ENCODE data around the gene AJM1. TPM values are rescaled to one million over a fixed set of nuclear protein-coding genes. Genes with fewer than 3 reads are reported as not detected.

The AJM1 gene
- total RNA-seq, 2 experiments from 2014 or later: 2.4 to 5.1 TPM

GRCh38 chr9:136875155-136875554, 32.9 kb downstream of the AJM1 start:
- ChIA-PET POLR2A (no interaction called here), CTCF (ENCODE audit: unreplicated experiment) (no interaction called here)
- H3K4me2 ChIP-seq (ENCODE audit: low read length): no peak overlapping the region
- H2AFZ ChIP-seq (ENCODE audit: low read length): no peak overlapping the region
- no peaks in the 10 kb centered on the region for H3K36me3 ChIP-seq (ENCODE audit: insufficient read depth, low read length)
- no peaks in the 10 kb centered on the region for H3K9me2 ChIP-seq (ENCODE audit: insufficient read depth, low read length)
- intact Hi-C loops (cut with micrococcal nuclease; ENCODE audit: unreplicated experiment): no loop called here
- no TSS peak for BruUV-seq (replicated peaks)
- H3K79me2 ChIP-seq (ENCODE audit: insufficient read depth, low read depth, low read length): no peaks in the 10 kb centered on the region
- H3K4me1 ChIP-seq (ENCODE audit: insufficient read depth, low read length, poor library complexity, severe bottlenecking): no peaks in the 10 kb centered on the region
- H3K4me3 ChIP-seq (ENCODE audit: low read depth, low read length, poor library complexity, severe bottlenecking): no peak overlapping the region
- TF ChIP-seq EZH2phosphoT487 (IDR thresholded peaks at IDR 0.05; ENCODE audit: borderline replicate concordance, low read depth, low read length): no peak
- TF ChIP-seq, protein P1, sequence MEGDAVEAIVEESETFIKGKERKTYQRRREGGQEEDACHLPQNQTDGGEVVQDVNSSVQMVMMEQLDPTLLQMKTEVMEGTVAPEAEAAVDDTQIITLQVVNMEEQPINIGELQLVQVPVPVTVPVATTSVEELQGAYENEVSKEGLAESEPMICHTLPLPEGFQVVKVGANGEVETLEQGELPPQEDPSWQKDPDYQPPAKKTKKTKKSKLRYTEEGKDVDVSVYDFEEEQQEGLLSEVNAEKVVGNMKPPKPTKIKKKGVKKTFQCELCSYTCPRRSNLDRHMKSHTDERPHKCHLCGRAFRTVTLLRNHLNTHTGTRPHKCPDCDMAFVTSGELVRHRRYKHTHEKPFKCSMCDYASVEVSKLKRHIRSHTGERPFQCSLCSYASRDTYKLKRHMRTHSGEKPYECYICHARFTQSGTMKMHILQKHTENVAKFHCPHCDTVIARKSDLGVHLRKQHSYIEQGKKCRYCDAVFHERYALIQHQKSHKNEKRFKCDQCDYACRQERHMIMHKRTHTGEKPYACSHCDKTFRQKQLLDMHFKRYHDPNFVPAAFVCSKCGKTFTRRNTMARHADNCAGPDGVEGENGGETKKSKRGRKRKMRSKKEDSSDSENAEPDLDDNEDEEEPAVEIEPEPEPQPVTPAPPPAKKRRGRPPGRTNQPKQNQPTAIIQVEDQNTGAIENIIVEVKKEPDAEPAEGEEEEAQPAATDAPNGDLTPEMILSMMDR (conservative IDR thresholded peaks at IDR 0.05; ENCODE audit: low read length): no peak
- H3K9me3 ChIP-seq (ENCODE audit: low read length): peaks cover 19% of the 10 kb centered on the region
- DNase-seq (ENCODE audit: low spot score): no peak
- no peaks in the 10 kb centered on the region for H4K20me1 ChIP-seq (ENCODE audit: insufficient read depth, low read length)
- H3K27ac ChIP-seq (ENCODE audit: low read depth, low read length, poor library complexity, severe bottlenecking): no peak overlapping the region

GRCh38 chr9:136876476-136876875, 34.2 kb downstream of the AJM1 start:
- Histone ChIP-seq H3K9me2 (ENCODE audit: insufficient read depth, low read length) (no peaks in the 10 kb centered on the region), H2AFZ (ENCODE audit: low read length) (no peak overlapping the region), H3K79me2 (ENCODE audit: insufficient read depth, low read depth, low read length) (no peaks in the 10 kb centered on the region), H3K4me3 (ENCODE audit: low read depth, low read length, poor library complexity, severe bottlenecking) (no peak overlapping the region), H3K9me3 (ENCODE audit: low read length) (peaks cover 14% of the 10 kb centered on the region), H3K4me1 (ENCODE audit: insufficient read depth, low read length, poor library complexity, severe bottlenecking) (no peaks in the 10 kb centered on the region), H4K20me1 (ENCODE audit: insufficient read depth, low read length) (no peaks in the 10 kb centered on the region), H3K36me3 (ENCODE audit: insufficient read depth, low read length) (no peaks in the 10 kb centered on the region), H3K27ac (ENCODE audit: low read depth, low read length, poor library complexity, severe bottlenecking) (no peak overlapping the region), H3K4me2 (ENCODE audit: low read length) (no peak overlapping the region)
- CTCF ChIA-PET (ENCODE audit: unreplicated experiment): no interaction called here
- BruUV-seq (replicated peaks): no TSS peak
- DNase-seq (ENCODE audit: low spot score): no peak
- TF ChIP-seq, protein P1 (conservative IDR thresholded peaks at IDR 0.05; ENCODE audit: low read length): no peak
- TF ChIP-seq EZH2phosphoT487 (IDR thresholded peaks at IDR 0.05; ENCODE audit: borderline replicate concordance, low read depth, low read length): no peak
- intact Hi-C loops (cut with micrococcal nuclease; ENCODE audit: unreplicated experiment): no loop called here
- POLR2A ChIA-PET: interaction anchor here (0.7 kb wide), 1 partner anchor 13 kb away, joined by 3 read pairs; no protein-coding TSS in a partner anchor

DNA sequence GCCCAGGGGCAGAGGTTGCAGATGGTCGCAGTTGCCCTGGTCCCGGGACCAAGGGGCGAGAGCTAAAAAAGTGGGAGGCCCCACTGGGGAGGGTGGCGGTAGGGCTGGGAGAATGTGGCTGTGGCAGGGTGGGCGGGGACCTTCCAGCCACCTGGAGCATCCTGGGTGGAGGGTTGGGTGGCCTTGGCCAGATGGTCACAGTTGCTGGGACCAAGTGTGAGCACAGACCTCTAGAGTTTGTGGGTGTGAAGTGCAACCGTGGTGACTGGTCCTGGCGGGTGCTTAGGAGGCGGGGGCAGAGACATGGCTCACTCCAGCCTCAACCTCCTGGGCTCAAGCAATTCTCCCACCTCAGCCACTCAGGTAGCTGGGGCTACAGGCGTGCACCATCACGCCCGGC, 38.4 kb downstream of the AJM1 start:
- no peak for DNase-seq (ENCODE audit: low spot score)
- no peaks in the 10 kb centered on the region for H3K79me2 ChIP-seq (ENCODE audit: insufficient read depth, low read depth, low read length)
- POLR2A ChIA-PET: interaction anchor here (0.6 kb wide), 1 partner anchor 52 kb away, joined by 3 read pairs; no protein-coding TSS in a partner anchor
- no peak overlapping the region for H3K4me3 ChIP-seq (ENCODE audit: low read depth, low read length, poor library complexity, severe bottlenecking)
- BruUV-seq (replicated peaks): no TSS peak
- TF ChIP-seq, protein P1 (conservative IDR thresholded peaks at IDR 0.05; ENCODE audit: low read length): no peak
- no peak for TF ChIP-seq EZH2phosphoT487 (IDR thresholded peaks at IDR 0.05; ENCODE audit: borderline replicate concordance, low read depth, low read length)
- no peaks in the 10 kb centered on the region for H3K9me2 ChIP-seq (ENCODE audit: insufficient read depth, low read length)
- CTCF ChIA-PET (ENCODE audit: unreplicated experiment): no interaction called here
- no peak overlapping the region for H2AFZ ChIP-seq (ENCODE audit: low read length)
- no peaks in the 10 kb centered on the region for H4K20me1 ChIP-seq (ENCODE audit: insufficient read depth, low read length)
- H3K9me3 ChIP-seq (ENCODE audit: low read length): no peaks in the 10 kb centered on the region
- intact Hi-C loops (cut with micrococcal nuclease; ENCODE audit: unreplicated experiment): no loop called here
- H3K36me3 ChIP-seq (ENCODE audit: insufficient read depth, low read length): no peaks in the 10 kb centered on the region
- H3K27ac ChIP-seq (ENCODE audit: low read depth, low read length, poor library complexity, severe bottlenecking): no peak overlapping the region
- no peak overlapping the region for H3K4me2 ChIP-seq (ENCODE audit: low read length)
- H3K4me1 ChIP-seq (ENCODE audit: insufficient read depth, low read length, poor library complexity, severe bottlenecking): peaks cover 21% of the 10 kb centered on the region

Data from OCI-LY7 (cell line).